ENCODE data around the gene ATP10A.
"Not testable (repeated sequence)": the region's sequence is repeated elsewhere in the genome, so short reads cannot be mapped to it uniquely, and the experiment has no call there.

ATP10A gene

DNA sequence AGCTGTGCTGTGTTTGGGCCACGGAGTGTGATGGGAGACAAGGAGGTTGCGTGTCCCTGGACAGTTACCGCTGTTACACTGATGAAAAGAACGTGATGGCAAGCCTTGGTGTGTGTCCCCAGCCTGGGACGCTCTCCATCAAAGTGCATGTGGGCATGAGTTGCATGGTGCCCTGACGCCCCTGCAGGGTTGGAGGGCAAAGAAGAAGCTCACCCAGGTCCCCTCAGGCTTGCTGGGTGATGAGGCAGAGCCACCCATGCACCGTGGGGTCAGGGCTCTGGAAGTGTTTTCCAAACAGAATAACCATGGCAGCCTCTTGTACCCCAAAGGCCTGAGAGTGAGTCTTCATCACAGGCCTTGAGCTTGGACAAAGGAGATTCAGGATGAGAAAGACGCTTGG is 189.2 kb downstream of the ATP10A start:
- DNase-seq, result no peak

- no peak for DNase-seq
Measured at GRCh38 chr15:25673351-25673750, 189.8 kb downstream of the ATP10A start.

- DNase-seq, result no peak
Measured at GRCh38 chr15:25671132-25671531, 192.0 kb downstream of the ATP10A start.

DNA sequence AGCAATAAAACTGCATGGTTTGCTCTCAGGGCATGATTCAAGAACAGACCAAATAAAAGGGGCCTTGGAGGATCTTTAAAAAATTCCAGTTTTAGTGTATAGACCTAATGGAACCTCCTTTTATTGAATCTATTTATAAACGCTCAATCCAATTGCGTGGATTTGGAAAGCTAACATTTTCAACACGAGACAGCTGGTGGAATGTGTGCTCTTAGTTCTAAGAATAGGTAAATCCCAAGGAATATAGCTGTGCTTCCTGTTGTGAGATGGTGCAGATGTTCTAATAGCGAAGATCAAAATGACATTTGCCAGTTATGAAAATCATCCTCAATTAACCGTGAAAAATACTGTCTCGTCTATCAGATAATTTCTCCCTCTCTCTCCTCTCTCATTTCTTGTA is 192.5 kb downstream of the ATP10A start:
- DNase-seq, result no peak

GRCh38 chr15:25670025-25670554 is 193.0 kb downstream of the ATP10A start:
- DNase-seq, result no peak

DNA sequence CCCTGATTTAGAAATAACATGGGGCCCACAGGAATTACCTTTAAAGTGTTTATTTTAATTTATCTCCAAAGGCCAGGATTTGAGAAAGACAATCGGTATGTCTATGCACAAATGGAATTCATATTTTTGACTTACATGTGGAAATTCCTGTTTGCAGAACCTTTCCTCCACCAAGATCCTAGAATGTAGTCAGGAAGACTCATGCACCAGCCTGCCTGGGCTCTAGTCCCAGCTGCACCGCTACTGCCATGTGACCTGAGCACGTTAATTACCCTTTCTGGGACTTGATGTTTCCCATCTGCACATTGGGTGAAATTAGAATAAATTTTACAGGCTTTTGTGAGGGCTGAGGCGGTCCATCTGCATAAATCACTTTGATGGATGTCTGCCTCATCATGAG is 194.2 kb downstream of the ATP10A start:
- no peak for DNase-seq

DNA sequence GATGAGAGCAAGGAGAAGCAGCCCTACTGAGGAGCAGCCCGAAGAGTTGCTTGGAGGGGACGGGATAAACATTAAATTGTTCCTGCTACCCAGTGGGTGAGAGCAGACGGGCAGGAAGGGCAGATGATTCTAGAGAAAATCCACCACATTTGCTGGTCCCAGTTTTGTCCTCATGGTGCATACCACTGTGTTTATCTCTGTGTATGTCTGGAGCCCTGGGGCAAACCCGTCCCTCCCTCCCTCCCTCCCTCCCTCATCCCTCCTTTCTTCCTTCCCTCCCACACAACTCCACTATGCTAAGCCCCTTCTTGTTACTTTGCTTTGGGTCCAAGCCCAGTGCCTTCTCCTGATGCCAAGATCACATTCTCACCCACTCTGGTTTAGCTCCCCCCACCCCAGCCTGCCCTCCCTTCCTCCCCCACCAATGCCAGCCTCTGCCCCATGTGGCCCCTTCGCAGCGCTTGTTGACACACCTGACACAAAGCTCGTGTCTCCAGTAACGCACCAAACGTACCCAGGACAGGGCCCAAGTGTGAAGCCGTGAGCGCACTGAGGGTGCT is 194.8 kb downstream of the ATP10A start:
- no peak for DNase-seq

- DNase-seq, result no peak
Measured at GRCh38 chr15:25667829-25668228, 195.3 kb downstream of the ATP10A start.

- no peak for DNase-seq
Measured at GRCh38 chr15:25665913-25666312, 197.2 kb downstream of the ATP10A start.

- DNase-seq, result no peak
Measured at GRCh38 chr15:25664761-25665160, 198.4 kb downstream of the ATP10A start.

- no peak for DNase-seq
Measured at GRCh38 chr15:25663515-25663914, 199.6 kb downstream of the ATP10A start.

DNA sequence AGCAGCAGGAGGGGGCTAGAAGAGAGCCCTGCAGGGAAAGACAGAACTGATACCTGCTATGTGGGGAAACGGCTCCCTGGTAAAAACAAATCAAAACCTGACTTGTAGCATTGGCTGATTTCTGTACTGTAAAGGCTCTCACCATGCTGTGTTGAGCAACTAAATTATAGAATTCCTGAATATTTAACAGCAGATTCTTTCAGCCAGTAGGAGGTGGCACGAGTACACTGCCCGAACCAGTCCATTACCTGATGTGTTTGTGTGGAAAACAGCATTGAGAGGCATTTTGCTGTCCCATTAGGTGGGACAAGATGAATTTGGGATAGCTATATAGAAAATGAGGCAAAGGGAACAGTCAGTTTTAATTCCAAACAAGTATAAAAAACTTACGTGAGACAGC is 201.2 kb downstream of the ATP10A start:
- DNase-seq, result no peak

GRCh38 chr15:25659251-25659650 is 203.9 kb downstream of the ATP10A start:
- DNase-seq, result no peak

DNA sequence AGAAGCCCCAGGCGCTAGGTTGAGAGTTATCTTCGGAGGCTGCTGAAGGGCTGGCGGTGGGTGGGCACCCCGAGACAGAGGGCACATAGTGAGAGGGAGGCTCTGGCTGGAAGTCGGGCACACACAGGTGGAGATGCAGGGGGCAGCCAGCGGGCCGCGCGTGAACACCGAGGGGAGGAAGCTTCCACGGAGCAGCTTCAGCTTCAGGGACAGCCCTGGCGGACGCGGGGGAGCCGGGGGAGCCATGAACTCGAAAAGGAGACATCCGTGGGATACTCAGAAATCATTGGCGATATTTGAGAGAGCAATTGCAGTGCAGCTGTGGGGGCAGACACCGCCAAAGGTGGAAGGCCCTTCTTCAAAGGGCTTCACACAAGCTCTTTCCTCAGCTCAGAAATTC is 204.6 kb downstream of the ATP10A start:
- no peak for DNase-seq

- no peak for DNase-seq
Measured at GRCh38 chr15:25655207-25655948, 207.7 kb downstream of the ATP10A start.

DNA sequence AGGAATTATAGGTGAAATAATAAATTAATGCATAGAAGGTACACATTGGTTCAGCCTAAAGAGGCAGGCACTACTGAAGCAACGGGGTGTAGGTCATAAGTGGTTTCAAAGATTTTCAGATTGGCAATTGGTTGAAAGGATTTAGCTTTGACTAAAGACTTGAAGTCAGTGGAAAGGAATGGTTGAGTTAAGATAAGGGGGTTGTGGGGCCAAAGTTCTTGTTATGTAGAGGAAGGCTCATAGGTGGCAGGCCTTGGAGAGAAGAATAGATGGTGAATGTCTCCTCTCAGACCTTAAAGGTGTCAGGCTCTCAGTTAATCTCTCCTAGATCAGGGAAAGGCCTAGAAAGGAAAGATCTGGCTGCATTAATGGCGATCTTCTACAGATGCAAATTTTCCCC is 209.8 kb downstream of the ATP10A start:
- DNase-seq, result no peak

DNA sequence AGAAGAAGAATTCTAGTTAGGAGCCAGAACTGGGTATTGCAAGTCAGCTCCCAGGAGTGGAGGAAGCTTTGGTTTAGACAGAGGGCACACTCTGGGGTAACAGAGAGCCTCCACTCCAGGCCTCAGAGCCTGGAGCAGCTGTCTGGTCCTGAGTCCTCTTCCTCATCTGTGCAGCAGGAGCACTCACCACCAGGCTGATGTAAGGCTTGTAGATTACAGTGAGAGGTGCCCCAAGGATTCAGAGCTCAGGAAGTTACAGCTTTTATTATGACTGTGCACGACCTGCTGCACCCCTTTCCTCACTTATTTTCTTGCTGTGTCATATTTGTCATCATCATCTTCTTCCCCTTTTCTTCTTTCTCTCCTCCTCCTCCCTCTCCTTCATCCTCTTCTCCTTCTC is 210.4 kb downstream of the ATP10A start:
- no peak for DNase-seq

DNA sequence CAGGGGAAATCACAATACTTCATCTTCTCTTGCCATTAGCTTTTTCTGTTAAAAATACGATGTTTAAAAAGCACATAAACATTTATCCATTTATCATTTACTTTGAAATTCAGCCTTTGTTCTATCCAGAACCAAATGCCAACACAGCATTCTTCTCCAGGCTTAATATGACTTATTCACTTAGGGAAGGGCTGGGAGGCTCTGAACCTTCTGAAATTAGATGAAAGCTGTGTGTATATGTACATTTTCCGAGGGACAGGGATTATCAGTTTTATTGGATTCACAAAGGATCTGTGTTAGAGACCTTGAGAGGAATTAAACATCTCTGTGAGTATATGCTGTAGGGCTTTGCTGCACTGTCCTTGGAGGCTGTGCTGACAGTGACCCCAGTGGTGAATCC is 213.7 kb downstream of the ATP10A start:
- no peak for DNase-seq

DNA sequence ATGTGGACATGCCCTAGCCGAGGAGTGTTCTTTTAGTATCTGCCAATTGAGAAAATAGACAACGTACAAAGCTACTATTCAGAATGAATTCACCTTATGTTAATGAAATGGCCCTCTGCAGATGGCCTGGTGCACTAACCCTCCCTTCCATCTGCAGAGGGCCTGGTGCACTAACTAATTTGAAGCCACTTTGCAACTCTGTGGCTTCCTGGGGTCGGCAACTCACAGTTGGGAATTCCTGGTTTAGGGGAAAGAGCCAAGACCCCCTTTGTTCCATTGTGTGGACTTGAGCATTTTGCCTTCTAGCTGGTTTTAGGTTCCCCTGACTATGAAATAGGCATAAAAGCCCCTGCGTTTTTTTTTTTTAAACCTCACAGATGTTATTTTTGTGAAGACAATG is 220.0 kb downstream of the ATP10A start:
- DNase-seq, result no peak

DNA sequence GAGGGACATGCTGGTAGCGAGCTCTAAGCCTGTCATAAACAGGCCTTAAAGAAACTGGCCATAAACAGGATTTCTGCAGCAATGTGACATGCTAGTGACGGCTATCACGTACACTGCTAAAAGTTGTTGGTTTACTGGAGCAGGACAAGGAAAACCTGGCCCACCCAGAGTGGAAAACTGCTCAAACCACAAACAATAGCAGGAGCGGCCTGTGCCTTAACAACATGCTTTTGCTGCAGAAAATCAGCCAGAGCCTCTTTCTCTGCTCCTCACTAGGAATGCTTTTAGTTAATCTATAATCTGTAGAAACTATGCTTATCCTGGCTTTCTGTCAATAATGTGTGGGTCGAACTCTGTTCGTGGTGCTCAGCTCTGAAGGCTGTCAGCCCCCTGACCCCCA is 221.4 kb downstream of the ATP10A start:
- no peak for DNase-seq

DNA sequence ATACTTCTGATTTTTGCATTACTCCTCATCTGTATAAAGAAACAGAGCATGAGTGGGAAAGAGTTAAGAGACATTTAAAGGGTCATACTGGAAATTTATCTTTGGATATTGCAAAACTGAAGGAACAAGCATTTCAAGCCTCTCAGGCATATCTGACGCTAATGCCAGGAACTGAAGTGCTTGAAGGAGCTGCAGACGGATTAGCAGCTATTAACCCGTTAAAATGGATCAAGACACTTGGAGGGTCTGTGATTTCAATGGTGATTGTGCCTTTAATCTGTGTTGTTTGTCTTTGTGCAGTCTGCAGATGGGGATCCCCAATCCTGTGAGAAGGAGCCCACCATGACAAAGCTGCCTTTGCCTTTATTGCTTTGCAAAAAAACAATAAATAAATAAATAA is 221.8 kb downstream of the ATP10A start:
- no peak for DNase-seq

DNA sequence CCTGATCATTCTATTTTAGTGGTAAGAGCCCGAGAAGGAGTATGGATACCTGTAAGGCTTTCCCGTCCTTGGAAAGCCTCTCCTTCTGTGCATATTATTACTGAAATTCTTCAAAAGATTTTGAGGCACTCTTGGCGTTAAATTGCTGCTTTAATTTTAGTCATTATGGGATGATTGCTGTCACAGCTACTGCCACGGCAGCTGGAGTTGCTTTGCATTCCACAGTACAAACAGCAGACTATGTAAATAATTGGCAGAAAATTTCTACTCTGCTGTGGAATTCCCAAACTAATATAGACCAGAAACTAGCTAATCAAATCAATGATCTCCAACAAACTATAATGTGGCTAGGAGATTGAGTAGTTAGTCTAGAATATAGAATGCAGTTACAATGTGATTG is 222.2 kb downstream of the ATP10A start:
- not testable (repeated sequence) for DNase-seq

GRCh38 chr15:25640381-25640780 is 222.7 kb downstream of the ATP10A start:
- DNase-seq, result no peak

GRCh38 chr15:25636486-25636885 is 226.6 kb downstream of the ATP10A start:
- DNase-seq, result not testable (repeated sequence)

- no peak for DNase-seq
Measured at GRCh38 chr15:25635191-25635590, 227.9 kb downstream of the ATP10A start.

All from CD4-positive, alpha-beta T cell treated with Interleukin-17A for 4 hours (primary cell).